HepG2 (cell line): Measurements from ENCODE around the gene REPIN1. TPM values are rescaled to one million over a fixed set of nuclear protein-coding genes. Genes with fewer than 3 reads are reported as not detected.

Experiments
- AGO1 ChIP-seq: fragments of 200-400 bp; formaldehyde crosslinking; IDR thresholded peaks from 2 replicates; pipeline ENCODE4 v1.6.1; 2017; ENCODE audit warnings: mild to moderate bottlenecking, low read depth, low read length, moderate library complexity; ENCODE audit not compliant: poor library complexity, severe bottlenecking
- BRD4 ChIP-seq: sonication (generic); formaldehyde crosslinking; IDR thresholded peaks from 2 replicates; pipeline ENCODE4 v1.4.0; 2020; ENCODE audit warnings: missing genetic modification reagents
- DR1 ChIP-seq: sonication (generic); formaldehyde crosslinking; IDR thresholded peaks from 2 replicates; pipeline ENCODE4 v1.8.0; 2021; ENCODE audit warnings: mild to moderate bottlenecking, missing genetic modification reagents, inconsistent platforms
- HOXD1 ChIP-seq: sonication (generic); formaldehyde crosslinking; IDR thresholded peaks from 2 replicates; pipeline ENCODE4 v1.5.0; 2020; ENCODE audit warnings: missing genetic modification reagents
- IKZF4 ChIP-seq: sonication (generic); formaldehyde crosslinking; IDR thresholded peaks from 2 replicates; pipeline ENCODE4 v1.5.1; 2020; ENCODE audit warnings: borderline replicate concordance, mild to moderate bottlenecking, low read depth, missing genetic modification reagents; ENCODE audit errors: not compliant biosample characterization
- KLF15 ChIP-seq: sonication (generic); formaldehyde crosslinking; IDR thresholded peaks from 2 replicates; pipeline ENCODE4 v1.8.1; 2023; ENCODE audit warnings: borderline replicate concordance, mild to moderate bottlenecking, inconsistent platforms, missing genetic modification reagents, mixed read lengths
- MEF2D ChIP-seq: sonication (generic); formaldehyde crosslinking; IDR thresholded peaks from 2 replicates; pipeline ENCODE4 v1.5.1; 2020; ENCODE audit warnings: mild to moderate bottlenecking, missing genetic modification reagents
- NBN ChIP-seq: fragments of 450-650 bp; conservative IDR thresholded peaks from 2 replicates; pipeline ENCODE4 v1.6.1; 2017
- PRDM10 ChIP-seq: sonication (generic); formaldehyde crosslinking; IDR thresholded peaks from 2 replicates; pipeline ENCODE4 v1.4.0; 2020; ENCODE audit warnings: low read depth, missing genetic modification reagents
- SAFB2 ChIP-seq: sonication (generic); formaldehyde crosslinking; IDR thresholded peaks from 2 replicates; pipeline ENCODE4 v1.5.1; 2020; ENCODE audit warnings: missing genetic modification reagents, low read depth, mild to moderate bottlenecking, borderline replicate concordance
- SALL1 ChIP-seq: sonication (generic); formaldehyde crosslinking; IDR thresholded peaks from 2 replicates; pipeline ENCODE4 v1.8.0; 2022; ENCODE audit warnings: mild to moderate bottlenecking, missing genetic modification reagents
- SNAI1 ChIP-seq: sonication (generic); formaldehyde crosslinking; IDR thresholded peaks from 2 replicates; pipeline ENCODE4 v1.5.0; 2020; ENCODE audit warnings: mild to moderate bottlenecking, missing genetic modification reagents, borderline replicate concordance
- TBL1XR1 ChIP-seq: fragments of 150-350 bp; IDR thresholded peaks from 2 replicates; pipeline ENCODE4 v1.6.1; 2014; ENCODE audit warnings: borderline replicate concordance, low read length; ENCODE audit not compliant: partially characterized antibody
- TP53 ChIP-seq: sonication (generic); formaldehyde crosslinking; conservative IDR thresholded peaks from 2 replicates; pipeline ENCODE4 v1.4.0; 2020; ENCODE audit warnings: missing genetic modification reagents
- ZBTB37 ChIP-seq: sonication (generic); formaldehyde crosslinking; IDR thresholded peaks from 2 replicates; pipeline ENCODE4 v1.4.0; 2020; ENCODE audit warnings: mild to moderate bottlenecking, missing genetic modification reagents
- ZFP91 ChIP-seq: sonication (generic); formaldehyde crosslinking; IDR thresholded peaks from 2 replicates; pipeline ENCODE4 v1.9.0; 2022; ENCODE audit warnings: missing genetic modification reagents, mild to moderate bottlenecking, borderline replicate concordance
- ZNF224 ChIP-seq: sonication (generic); formaldehyde crosslinking; IDR thresholded peaks from 2 replicates; pipeline ENCODE4 v1.5.0; 2020; ENCODE audit warnings: mild to moderate bottlenecking, missing genetic modification reagents
- ZNF556 ChIP-seq: sonication (generic); formaldehyde crosslinking; IDR thresholded peaks from 2 replicates; pipeline ENCODE4 v1.4.0; 2020; ENCODE audit warnings: mild to moderate bottlenecking, missing genetic modification reagents, borderline replicate concordance
- ZNF775 ChIP-seq: sonication (generic); formaldehyde crosslinking; IDR thresholded peaks from 2 replicates; pipeline ENCODE4 v1.4.0; 2020; ENCODE audit warnings: missing genetic modification reagents, mild to moderate bottlenecking, moderate library complexity, borderline replicate concordance
- ZNF777 ChIP-seq: sonication (generic); formaldehyde crosslinking; IDR thresholded peaks from 2 replicates; pipeline ENCODE4 v1.4.0; 2020; ENCODE audit warnings: missing genetic modification reagents
- ZNF878 ChIP-seq: sonication (generic); formaldehyde crosslinking; IDR thresholded peaks from 2 replicates; pipeline ENCODE4 v1.8.1; 2023; ENCODE audit warnings: mild to moderate bottlenecking, missing genetic modification reagents, moderate library complexity
- polyA plus RNA-seq, 8 experiments: library from polyadenylated mRNA; depleted of rRNA in 3 of 8; stranded (reverse) in 7 of 8; unstranded in 1 of 8; fragments of >200 nt; fragmentation: Illumina TruSeq in 4 of 8; extraction: Trizol in 4 of 8; gene quantifications; 2 replicates each; pipeline versions ENCODE4 v1.2.1 to v1.2.3, GENCODE V29; 2011 to 2016; ENCODE audit warnings: low read depth in 4 of 8, missing spikeins in 1 of 8, mixed read lengths in 1 of 8; ENCODE audit not compliant: insufficient read depth in 1 of 8
- total RNA-seq, 5 experiments: library from RNA; depleted of rRNA; stranded (reverse); fragments of >200 nt; fragmentation: Illumina TruSeq; extraction: Trizol; gene quantifications; 2 replicates each; pipeline ENCODE4 v1.2.3, GENCODE V29; 2016; ENCODE audit warnings: low read depth in 1 of 5

Gene REPIN1
- total and polyA plus RNA-seq, 2 of the 13 experiments (the other 11 are each of a cell fraction or from before 2014, with no cell fraction given) = 69.9 to 108 TPM

GRCh38 chr7:150368884-150369747 is 494 bp downstream of the REPIN1 start (continued):
- 0 out of 2 replicates have a peak, but pooled peaks have one; percentile 16 for TF ChIP-seq DR1 (CRISPR knock-in tag)
- TF ChIP-seq SNAI1 (CRISPR knock-in tag) = peak; percentile 32; the same call in 1 of the 2 replicates
- TF ChIP-seq ZFP91 = peak; percentile 23
- peak; percentile 2; the same call in 1 of the 2 replicates for TF ChIP-seq BRD4 (CRISPR knock-in tag)
- TF ChIP-seq ZNF224 = peak; percentile 60; the same call in 1 of the 2 replicates
- no peak for TF ChIP-seq ZNF775 (CRISPR knock-in tag)
- no peak for TF ChIP-seq NBN
- TF ChIP-seq IKZF4 (CRISPR knock-in tag) = peak; percentile 15
- TF ChIP-seq KLF15 (CRISPR knock-in tag) = peak; percentile 47; the same call in 1 of the 2 replicates
- TF ChIP-seq PRDM10 (CRISPR knock-in tag) = 0 out of 2 replicates have a peak, but pooled peaks have one; percentile 10
- no peak for TF ChIP-seq TBL1XR1
- 0 out of 2 replicates have a peak, but pooled peaks have one; percentile 59 for TF ChIP-seq ZBTB37 (CRISPR knock-in tag)
- TF ChIP-seq ZNF777 = peak; percentile 10; the same call in 1 of the 2 replicates
- TF ChIP-seq SALL1 (CRISPR knock-in tag) = peak; percentile 22; the same call in 1 of the 2 replicates
- peak; percentile 19; the same call in 1 of the 2 replicates for TF ChIP-seq ZNF556
- no peak for TF ChIP-seq HOXD1
- TF ChIP-seq ZNF878 = 0 out of 2 replicates have a peak, but pooled peaks have one; percentile 19
- TF ChIP-seq SAFB2 (CRISPR knock-in tag) = peak; percentile 87
- peak; percentile 28 for TF ChIP-seq AGO1
- 0 out of 2 replicates have a peak, but pooled peaks have one; percentile 53 for TF ChIP-seq MEF2D
- TF ChIP-seq TP53 = 0 out of 2 replicates have a peak, but pooled peaks have one; percentile 18
